ENCODE results near the gene PIGP. TPM values are rescaled to one million over a fixed set of nuclear protein-coding genes. Genes with fewer than 3 reads are reported as not detected.

Gene PIGP
- total and polyA plus RNA-seq, 12 donors: 7.3 to 236 (median 49.4) TPM

- no peak for DNase-seq
- Histone ChIP-seq H3K9me3 (replicated peaks in 1 of 3) (no peaks in the 10 kb centered on the region), H3K36me3 (replicated peaks in 1 of 2) (no peaks in the 10 kb centered on the region), H3K27me3 (no peaks in the 10 kb centered on the region), H3K4me3 (no peak overlapping the region), H3K27ac (no peak overlapping the region), H3K4me1 (replicated peaks in 1 of 2) (peaks cover 5 to 10% of the 10 kb centered on the region in 2 donors)
- TF ChIP-seq CTCF (IDR thresholded peaks at IDR 0.05) (no peak), POLR2A (IDR thresholded peaks at IDR 0.05) (no peak)
- intact Hi-C loops (cut with DNase I): no loop called here
Measured at GRCh38 chr21:37082856-37083528, 10.1 kb upstream of the PIGP start.

GRCh38 chr21:37082375-37082774, 9.5 kb upstream of the PIGP start:
- Histone ChIP-seq H3K4me1 (replicated peaks in 1 of 2) (peaks cover 5 to 10% of the 10 kb centered on the region in 2 donors), H3K4me3 (no peak overlapping the region), H3K36me3 (replicated peaks in 1 of 2) (no peaks in the 10 kb centered on the region), H3K27me3 (no peaks in the 10 kb centered on the region), H3K27ac (no peak overlapping the region), H3K9me3 (replicated peaks in 1 of 3) (no peaks in the 10 kb centered on the region)
- intact Hi-C loops (cut with DNase I): no loop called here
- no peak for DNase-seq
- WGBS, 4 donors: 42 to 64% (median 48%) methylated on average over 1 of the region's 1 CpG
- no peak for TF ChIP-seq POLR2A (IDR thresholded peaks at IDR 0.05)

- H3K36me3 ChIP-seq (replicated peaks in 1 of 2): no peaks in the 10 kb centered on the region
- H3K4me3 ChIP-seq: no peak overlapping the region
- 65 to 100% (median 82%) methylated on average over 6 of the region's 6 CpGs for WGBS, 4 donors
- H3K27ac ChIP-seq: no peak overlapping the region
- peaks cover 5 to 21% of the 10 kb centered on the region in 2 donors for H3K4me1 ChIP-seq (replicated peaks in 1 of 2)
- no peaks in the 10 kb centered on the region for H3K9me3 ChIP-seq (replicated peaks in 1 of 3)
- TF ChIP-seq CTCF (IDR thresholded peaks at IDR 0.05) (peak in 2 of 6 experiments; percentile 16 to 24), POLR2A (IDR thresholded peaks at IDR 0.05) (no peak)
- intact Hi-C loops (cut with DNase I): no loop called here
- H3K27me3 ChIP-seq: no peaks in the 10 kb centered on the region
- DNase-seq: no peak
Measured at GRCh38 chr21:37079211-37079824, 6.4 kb upstream of the PIGP start.

GRCh38 chr21:37077403-37077802, 4.5 kb upstream of the PIGP start:
- no peaks in the 10 kb centered on the region for H3K27me3 ChIP-seq
- intact Hi-C loops (cut with DNase I): no loop called here
- H3K4me1 ChIP-seq (replicated peaks in 1 of 2): peaks cover 0 to 15% of the 10 kb centered on the region in 2 donors
- no peak overlapping the region for H3K4me3 ChIP-seq
- no peaks in the 10 kb centered on the region for H3K36me3 ChIP-seq (replicated peaks in 1 of 2)
- WGBS, 4 donors: 88 to 96% (median 91%) methylated on average over 1 of the region's 1 CpG
- no peak for DNase-seq
- no peak for TF ChIP-seq CTCF (IDR thresholded peaks at IDR 0.05)
- no peak for TF ChIP-seq POLR2A (IDR thresholded peaks at IDR 0.05)
- H3K9me3 ChIP-seq (replicated peaks in 1 of 3): no peaks in the 10 kb centered on the region
- no peak overlapping the region for H3K27ac ChIP-seq
